Tibial artery (tissue), 4 donors: ENCODE data around the gene NSMF.

Source experiments
- DNase-seq, 2 donors: peaks; one replicate each; pipeline ENCODE4 v3.0.0-alpha.2; 2019
- H3K27ac ChIP-seq, 2 donors: fragments of 200-600 bp; sonication (generic) in 1 of 2; 1 replicate in 1 of 2; 2 replicates in 1 of 2; pipeline ENCODE4 v1.5.1; 2018 to 2019; ENCODE audit warnings: mild to moderate bottlenecking in 1 of 2
- H3K27me3 ChIP-seq, 2 donors: fragments of 200-600 bp; sonication (generic) in 1 of 2; one replicate each; pipeline versions ENCODE4 v1.5.1 to v1.6.0; 2016 to 2019
- H3K36me3 ChIP-seq, 3 donors: fragments of 200-600 bp; sonication (generic) in 2 of 3; one replicate each; pipeline ENCODE4 v1.5.1; 2016 to 2019; ENCODE audit warnings: mild to moderate bottlenecking in 2 of 3
- H3K4me1 ChIP-seq, 4 donors: fragments of 200-600 bp; sonication (generic) in 2 of 4; 1 replicate in 3 of 4; 2 replicates in 1 of 4; pipeline ENCODE4 v1.5.1; 2016 to 2019
- H3K4me3 ChIP-seq, 2 donors: fragments of 200-600 bp; sonication (generic) in 1 of 2; 1 replicate in 1 of 2; 2 replicates in 1 of 2; pipeline ENCODE4 v1.5.1; 2018 to 2019; ENCODE audit warnings: mild to moderate bottlenecking in 2 of 2
- H3K9me3 ChIP-seq, 3 donors: fragments of 200-600 bp; sonication (generic) in 1 of 3; one replicate each; pipeline ENCODE4 v1.5.1; 2016 to 2019
- CTCF ChIP-seq, 2 experiments: fragments of 200-600 bp in 1 of 2; fragments of 450-650 bp in 1 of 2; IDR thresholded peaks; one replicate each; pipeline ENCODE4 v1.5.1; 2017 to 2019; ENCODE audit warnings: antibody characterized with exemption in 2 of 2, mild to moderate bottlenecking in 1 of 2, moderate library complexity in 1 of 2
- intact Hi-C: fragments of 100-400 bp; cut with DNase I; formaldehyde crosslinking; loops from one replicate; pipeline ENCODE4 v1.15.0; 2023; ENCODE audit warnings: low total_unique reads

NSMF gene

GRCh38 chr9:137461663-137462395, 2.7 kb upstream of the NSMF start:
- TF ChIP-seq CTCF (IDR thresholded peaks at IDR 0.05), result no peak
- H3K27me3 ChIP-seq, result no peaks in the 10 kb centered on the region
- no peaks in the 10 kb centered on the region for H3K9me3 ChIP-seq
- no peak overlapping the region for H3K27ac ChIP-seq
- peak in 1 of 2 donors; percentile 75 for DNase-seq
- H3K36me3 ChIP-seq, result peaks cover 0 to 34% (median 8%) of the 10 kb centered on the region in 3 donors
- peaks cover 6 to 31% (median 28%) of the 10 kb centered on the region in 4 donors for H3K4me1 ChIP-seq
- H3K4me3 ChIP-seq, result no peak overlapping the region
- intact Hi-C loops, result loop anchor here (10.0 kb wide), 1 partner anchor 73 kb away; no protein-coding TSS in a partner anchor

GRCh38 chr9:137461316-137461662, 2.2 kb upstream of the NSMF start:
- intact Hi-C loops, result loop anchor here (10.0 kb wide), 1 partner anchor 74 kb away; no protein-coding TSS in a partner anchor
- H3K4me3 ChIP-seq, result no peak overlapping the region
- peak in 1 of 2 donors; percentile 64 for DNase-seq
- H3K36me3 ChIP-seq, result peaks cover 0 to 34% (median 8%) of the 10 kb centered on the region in 3 donors
- H3K4me1 ChIP-seq, result peaks cover 6 to 36% (median 33%) of the 10 kb centered on the region in 4 donors
- no peaks in the 10 kb centered on the region for H3K9me3 ChIP-seq
- no peak for TF ChIP-seq CTCF (IDR thresholded peaks at IDR 0.05)
- no peaks in the 10 kb centered on the region for H3K27me3 ChIP-seq
- no peak overlapping the region for H3K27ac ChIP-seq

- peaks cover 6 to 43% (median 39%) of the 10 kb centered on the region in 4 donors for H3K4me1 ChIP-seq
- H3K36me3 ChIP-seq, result peaks cover 5 to 41% (median 14%) of the 10 kb centered on the region in 3 donors
- peak; percentile 20 to 68 for DNase-seq
Observed at GRCh38 chr9:137460363-137461315, 1.5 kb upstream of the NSMF start.

GRCh38 chr9:137459601-137460362, 648 bp upstream of the NSMF start:
- intact Hi-C loops, result loop anchor here (10.0 kb wide), 1 partner anchor 75 kb away; no protein-coding TSS in a partner anchor
- Histone ChIP-seq H3K9me3 (no peaks in the 10 kb centered on the region), H3K4me3 (peak overlapping the region; percentile 75 to 95), H3K4me1 (peaks cover 6 to 52% (median 48%) of the 10 kb centered on the region in 4 donors), H3K27ac (peak overlapping the region; percentile 67 to 86), H3K36me3 (peaks cover 6 to 49% (median 23%) of the 10 kb centered on the region in 3 donors), H3K27me3 (no peaks in the 10 kb centered on the region)
- DNase-seq, result peak; percentile 33 to 72
- no peak for TF ChIP-seq CTCF (IDR thresholded peaks at IDR 0.05)

More at GRCh38 chr9:137460363-137461315, 1.5 kb upstream of the NSMF start:
- Histone ChIP-seq H3K9me3 (no peaks in the 10 kb centered on the region), H3K27me3 (no peaks in the 10 kb centered on the region), H3K4me3 (no peak overlapping the region), H3K27ac (no peak overlapping the region)
- TF ChIP-seq CTCF (IDR thresholded peaks at IDR 0.05), result no peak
- intact Hi-C loops, result loop anchor here (10.0 kb wide), 1 partner anchor 74 kb away; no protein-coding TSS in a partner anchor
